ENCODE data around the gene EXOC3L1. TPM values are rescaled to one million over a fixed set of nuclear protein-coding genes. Genes with fewer than 3 reads are reported as not detected.
A peak's percentile ranks its signal among the peaks of the same experiment; 100 is the strongest.

EXOC3L1 gene
- total RNA-seq, 1 experiment from 2014 or later: 0.50 TPM

DNA sequence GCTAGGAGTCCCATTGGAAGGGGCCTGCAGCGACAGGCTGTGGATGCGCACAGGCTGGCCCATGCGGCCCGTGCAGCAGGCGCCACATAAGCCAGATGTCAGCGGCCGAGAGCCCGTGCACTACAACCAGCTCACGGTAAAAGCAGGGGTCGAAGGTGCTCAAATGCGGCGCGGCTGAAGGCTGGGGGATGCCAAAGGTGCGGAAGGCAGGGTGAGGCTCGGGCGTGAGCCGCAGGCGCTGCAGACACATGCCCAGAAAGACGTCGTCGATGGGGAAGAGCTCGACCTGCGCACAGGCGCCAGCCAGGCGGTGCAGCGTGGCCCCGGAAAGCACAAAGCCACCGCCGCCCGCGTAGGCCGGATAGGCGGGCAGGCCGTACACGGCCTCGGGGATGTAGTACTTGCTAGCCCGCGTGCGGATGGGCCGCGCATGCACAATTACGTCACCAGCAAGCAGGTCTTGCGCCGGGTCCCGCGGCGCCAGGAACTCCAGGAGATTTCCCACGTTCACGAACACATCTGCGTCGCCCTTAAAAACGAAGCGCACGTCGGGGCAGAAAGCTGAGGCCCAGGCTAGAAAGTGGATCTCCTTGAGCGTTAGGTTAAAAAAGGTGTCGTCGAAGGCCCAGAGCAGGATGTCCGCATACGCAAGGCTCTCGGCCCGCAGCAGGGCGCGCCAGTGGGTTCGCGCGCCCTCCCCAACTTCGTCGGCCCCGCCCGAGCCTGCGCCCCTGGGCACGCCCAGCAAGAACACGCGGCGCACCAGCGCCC is 40.5 kb downstream of the EXOC3L1 start:
- no peak for DNase-seq (ENCODE audit: low spot score)

GRCh38 chr16:67148656-67149275 is 41.2 kb downstream of the EXOC3L1 start:
- DNase-seq (ENCODE audit: low spot score): no peak

DNA sequence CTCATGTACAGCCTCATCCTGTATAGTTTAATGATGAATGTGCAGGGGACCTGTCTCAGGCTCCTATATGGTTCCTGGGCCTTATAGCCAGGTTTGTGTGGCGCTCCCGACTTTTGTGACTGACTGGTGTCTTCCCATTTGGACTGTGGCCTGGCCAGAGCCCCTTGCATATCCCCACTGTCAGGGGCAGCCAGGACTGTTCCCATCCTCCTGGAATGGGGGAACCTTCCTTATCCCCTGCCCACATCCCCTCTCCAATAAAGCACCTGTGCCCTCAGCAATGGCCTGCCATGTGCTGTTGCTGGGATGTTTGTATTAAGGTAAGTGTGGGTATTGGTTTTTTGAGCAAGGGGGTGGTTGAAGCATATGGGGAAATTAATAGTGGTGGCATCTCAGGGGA is 41.7 kb downstream of the EXOC3L1 start:
- DNase-seq (ENCODE audit: low spot score): no peak

DNA sequence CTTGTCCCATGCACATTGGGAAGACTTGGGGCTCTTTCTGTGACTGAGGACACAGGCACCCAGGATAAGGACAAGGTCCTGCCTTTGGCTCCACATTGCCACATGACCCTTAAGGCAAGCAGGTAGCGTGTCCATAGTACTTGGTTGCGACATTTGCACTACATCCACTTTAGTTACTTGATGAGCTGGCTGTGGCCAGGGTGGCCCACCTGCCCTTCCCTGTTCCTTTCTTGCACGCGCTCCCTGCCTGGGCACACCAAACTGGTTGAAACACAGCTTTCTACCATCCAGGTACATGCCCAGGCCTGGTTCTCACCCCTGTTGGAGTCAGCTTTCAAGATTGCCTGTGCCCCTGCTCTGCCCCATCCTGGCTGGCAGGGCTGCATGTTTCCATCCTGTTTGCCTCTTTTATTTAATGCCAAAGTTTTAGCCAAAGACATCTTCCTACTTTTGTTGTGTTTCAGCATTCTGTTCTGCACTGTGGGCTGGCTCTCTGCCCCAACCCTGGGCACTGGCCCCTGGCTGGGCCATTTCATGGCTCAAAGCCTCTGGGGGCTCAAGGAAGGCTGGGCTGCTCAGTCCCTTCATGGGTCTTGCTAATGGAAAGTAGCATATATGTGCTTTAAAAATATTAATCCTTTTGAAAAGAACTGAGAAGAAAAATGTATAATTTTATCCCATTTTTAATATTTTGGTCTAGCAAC is 42.3 kb downstream of the EXOC3L1 start:
- DNase-seq (ENCODE audit: low spot score): no peak

- no peak for DNase-seq (ENCODE audit: low spot score)
Measured at GRCh38 chr16:67146523-67147357, 43.2 kb downstream of the EXOC3L1 start.

GRCh38 chr16:67145746-67146145 is 44.2 kb downstream of the EXOC3L1 start:
- DNase-seq (ENCODE audit: low spot score): no peak

- no peak for DNase-seq (ENCODE audit: low spot score)
Measured at GRCh38 chr16:67144943-67145342, 45.0 kb downstream of the EXOC3L1 start.

- DNase-seq (ENCODE audit: low spot score): no peak
Measured at GRCh38 chr16:67142342-67142741, 47.6 kb downstream of the EXOC3L1 start.

- no peak for DNase-seq (ENCODE audit: low spot score)
Measured at GRCh38 chr16:67141391-67141790, 48.5 kb downstream of the EXOC3L1 start.

DNA sequence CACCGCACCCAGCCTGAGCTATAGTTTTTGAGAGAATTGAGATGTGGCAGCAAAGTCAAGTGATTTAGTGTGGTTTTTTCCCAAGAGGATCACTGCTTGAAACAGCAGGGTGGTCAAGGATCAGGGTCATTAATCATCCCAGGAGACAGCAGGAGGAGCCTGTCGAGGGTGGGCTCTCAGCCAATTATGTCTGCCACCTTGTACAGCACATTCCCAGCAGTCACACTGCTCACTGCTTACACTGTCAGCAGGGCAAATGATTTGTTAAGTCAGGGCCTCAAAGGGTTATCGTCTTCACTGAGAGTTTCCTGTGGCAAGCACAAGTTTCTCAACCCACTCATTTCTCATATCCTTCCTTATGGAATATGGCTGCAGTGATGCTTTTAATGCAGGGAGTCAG is 52.3 kb downstream of the EXOC3L1 start:
- peak; percentile 63 for DNase-seq (ENCODE audit: low spot score)

Other genes with a start within 250 kb of the EXOC3L1 start
- 0.05 and 0.17 TPM in 2 replicates for gene CES3, start 228.9 kb downstream of the EXOC3L1 start, total RNA-seq (2014; rRNA removed; shearing (Covaris generic))
- gene CES4A, start 201.5 kb downstream of the EXOC3L1 start, total RNA-seq (2014; rRNA removed; shearing (Covaris generic)): not detected in 2 replicates
- gene CBFB, start 161.0 kb downstream of the EXOC3L1 start, total RNA-seq (2014; rRNA removed; shearing (Covaris generic)): 72.3 and 89.4 TPM in 2 replicates
- gene PHAF1, start 80.2 kb downstream of the EXOC3L1 start, total RNA-seq (2014; rRNA removed; shearing (Covaris generic)): 21.7 and 26.4 TPM in 2 replicates
- gene B3GNT9, start 39.1 kb downstream of the EXOC3L1 start, total RNA-seq (2014; rRNA removed; shearing (Covaris generic)): 63.0 and 65.1 TPM in 2 replicates
- 28.9 and 36.1 TPM in 2 replicates for gene TRADD, start 30.2 kb downstream of the EXOC3L1 start, total RNA-seq (2014; rRNA removed; shearing (Covaris generic))
- gene FBXL8, start 30.2 kb downstream of the EXOC3L1 start, total RNA-seq (2014; rRNA removed; shearing (Covaris generic)): 7.3 and 9.0 TPM in 2 replicates
- 5.8 and 10.9 TPM in 2 replicates for gene HSF4, start 25.4 kb downstream of the EXOC3L1 start, total RNA-seq (2014; rRNA removed; shearing (Covaris generic))
- gene NOL3, start 19.6 kb downstream of the EXOC3L1 start, total RNA-seq (2014; rRNA removed; shearing (Covaris generic)): 11.2 and 19.6 TPM in 2 replicates
- 15.6 and 17.5 TPM in 2 replicates for gene MATCAP1, start 6.2 kb downstream of the EXOC3L1 start, total RNA-seq (2014; rRNA removed; shearing (Covaris generic))
- 99.6 and 115 TPM in 2 replicates for gene E2F4, start 2.0 kb upstream of the EXOC3L1 start, total RNA-seq (2014; rRNA removed; shearing (Covaris generic))
- gene ELMO3, start 9.0 kb upstream of the EXOC3L1 start, total RNA-seq (2014; rRNA removed; shearing (Covaris generic)): 0.24 and 0.48 TPM in 2 replicates
- 48.0 and 59.4 TPM in 2 replicates for gene TMEM208, start 37.0 kb upstream of the EXOC3L1 start, total RNA-seq (2014; rRNA removed; shearing (Covaris generic))
- gene FHOD1, start 57.3 kb upstream of the EXOC3L1 start, total RNA-seq (2014; rRNA removed; shearing (Covaris generic)): 10.3 and 13.2 TPM in 2 replicates
- 0.03 and 0.29 TPM in 2 replicates for gene SLC9A5, start 58.8 kb upstream of the EXOC3L1 start, total RNA-seq (2014; rRNA removed; shearing (Covaris generic))
- gene PLEKHG4, start 89.4 kb upstream of the EXOC3L1 start, total RNA-seq (2014; rRNA removed; shearing (Covaris generic)): 0.14 TPM in 1 of 2 replicates, not detected in the other
- gene KCTD19, start 136.6 kb upstream of the EXOC3L1 start, total RNA-seq (2014; rRNA removed; shearing (Covaris generic)): not detected in 2 replicates
- not detected in 2 replicates for gene LRRC36, start 136.7 kb upstream of the EXOC3L1 start, total RNA-seq (2014; rRNA removed; shearing (Covaris generic))
- gene TPPP3, start 203.4 kb upstream of the EXOC3L1 start, total RNA-seq (2014; rRNA removed; shearing (Covaris generic)): 0.31 TPM in 1 of 2 replicates, not detected in the other
- gene ZDHHC1, start 226.3 kb upstream of the EXOC3L1 start, total RNA-seq (2014; rRNA removed; shearing (Covaris generic)): 18.2 and 24.3 TPM in 2 replicates
- 0.93 TPM in 1 of 2 replicates, not detected in the other for gene HSD11B2, start 241.0 kb upstream of the EXOC3L1 start, total RNA-seq (2014; rRNA removed; shearing (Covaris generic))